Astrocyte (in vitro differentiated cells and primary cell): Measurements from ENCODE around the gene STYX. TPM values are rescaled to one million over a fixed set of nuclear protein-coding genes. Genes with fewer than 3 reads are reported as not detected.
A peak's percentile ranks its signal among the peaks of the same experiment; 100 is the strongest.

ENCODE experiments used
- DNase-seq: peaks from one replicate; pipeline ENCODE4 v3.0.0-alpha.2; 2010; ENCODE audit warnings: low read depth
- FAIRE-seq: peaks from 2 replicates; lab custom pipeline; 2011; peaks lifted over from hg19 to GRCh38; lab: Jason Lieb, UNC
- H2AFZ ChIP-seq: 2 replicates; pipeline ENCODE4 v1.6.0; 2012; ENCODE audit warnings: low read depth, low read length, inconsistent platforms
- H3K27ac ChIP-seq: 2 replicates; pipeline ENCODE4 v1.5.1; 2011; ENCODE audit warnings: low read depth, low read length, inconsistent platforms
- H3K27me3 ChIP-seq: 2 replicates; pipeline ENCODE4 v1.6.0; 2011; ENCODE audit warnings: low read length, inconsistent platforms; ENCODE audit not compliant: insufficient read depth
- H3K36me3 ChIP-seq: 2 replicates; pipeline ENCODE4 v1.5.1; 2011; ENCODE audit warnings: low read length, inconsistent platforms; ENCODE audit not compliant: insufficient read depth
- H3K4me1 ChIP-seq: 2 replicates; pipeline ENCODE4 v1.5.1; 2011; ENCODE audit warnings: low read length, inconsistent platforms; ENCODE audit not compliant: insufficient read depth
- H3K4me2 ChIP-seq: 2 replicates; pipeline ENCODE4 v1.6.0; 2012; ENCODE audit warnings: low read length, inconsistent platforms
- H3K4me3 ChIP-seq: 2 replicates; pipeline ENCODE4 v1.5.1; 2011; ENCODE audit warnings: low read depth, mild to moderate bottlenecking, low read length, inconsistent platforms; ENCODE audit not compliant: insufficient read depth
- H3K79me2 ChIP-seq: 2 replicates; pipeline ENCODE4 v1.6.0; 2012; ENCODE audit warnings: mild to moderate bottlenecking, low read length, inconsistent platforms; ENCODE audit not compliant: insufficient read depth
- H3K9ac ChIP-seq: 2 replicates; pipeline ENCODE4 v1.6.0; 2012; ENCODE audit warnings: mild to moderate bottlenecking, low read length, inconsistent platforms
- H3K9me3 ChIP-seq: 2 replicates; pipeline ENCODE4 v1.5.1; 2012; ENCODE audit warnings: low read depth, mild to moderate bottlenecking, low read length, inconsistent platforms; ENCODE audit not compliant: insufficient read depth
- H4K20me1 ChIP-seq: 2 replicates; pipeline ENCODE4 v1.6.0; 2012; ENCODE audit warnings: low read length, inconsistent platforms; ENCODE audit not compliant: insufficient read depth
- H3K27ac Mint-ChIP-seq: one replicate; pipeline ENCODE4 v1.8.0; 2021; ENCODE audit warnings: mild to moderate bottlenecking, mixed read lengths; ENCODE audit not compliant: unreplicated experiment
- H3K27me3 Mint-ChIP-seq: one replicate; pipeline ENCODE4 v1.8.0; 2021; ENCODE audit warnings: low read depth, mixed read lengths; ENCODE audit not compliant: unreplicated experiment
- H3K36me3 Mint-ChIP-seq: one replicate; pipeline ENCODE4 v1.8.0; 2021; ENCODE audit warnings: low read depth, mixed read lengths; ENCODE audit not compliant: unreplicated experiment
- H3K4me1 Mint-ChIP-seq: one replicate; pipeline ENCODE4 v1.8.0; 2021; ENCODE audit warnings: low read depth, mixed read lengths; ENCODE audit not compliant: unreplicated experiment
- H3K4me3 Mint-ChIP-seq: one replicate; pipeline ENCODE4 v1.8.0; 2021; ENCODE audit warnings: mild to moderate bottlenecking, moderate library complexity, mixed read lengths; ENCODE audit not compliant: unreplicated experiment
- H3K9me3 Mint-ChIP-seq: one replicate; pipeline ENCODE4 v1.8.0; 2021; ENCODE audit warnings: mild to moderate bottlenecking, mixed read lengths; ENCODE audit not compliant: unreplicated experiment
- EZH2 ChIP-seq: IDR thresholded peaks from 2 replicates; pipeline ENCODE4 v1.6.1; 2012; ENCODE audit warnings: mild to moderate bottlenecking, low read length, inconsistent platforms; ENCODE audit not compliant: insufficient read depth
- total RNA-seq: library from RNA; stranded (reverse); gene quantifications from 2 replicates; pipeline ENCODE4 v1.2.1, GENCODE V29; 2021
- TF ChIP-seq, protein P1 (sequence below): IDR thresholded peaks from 2 replicates; pipeline ENCODE4 v1.5.1; 2011; ENCODE audit warnings: low read depth, mild to moderate bottlenecking, inconsistent platforms, low read length, moderate library complexity; ENCODE audit not compliant: insufficient read depth

The STYX gene
- total RNA-seq, 1 donor from 2014 or later = 26.3 TPM

- no peaks in the 10 kb centered on the region for H4K20me1 ChIP-seq
- peaks cover 6% of the 10 kb centered on the region for H3K4me1 Mint-ChIP-seq
- H3K27ac Mint-ChIP-seq = no peak overlapping the region
- peak; percentile 5 for FAIRE-seq
- peaks cover 6% of the 10 kb centered on the region for H3K36me3 Mint-ChIP-seq
- no peaks in the 10 kb centered on the region for H3K4me1 ChIP-seq
- no peaks in the 10 kb centered on the region for H3K27me3 Mint-ChIP-seq
- H3K4me2 ChIP-seq = no peak overlapping the region
- no peak overlapping the region for H3K27ac ChIP-seq
- no peaks in the 10 kb centered on the region for H3K9me3 Mint-ChIP-seq
- H3K9me3 ChIP-seq = no peaks in the 10 kb centered on the region
- H2AFZ ChIP-seq = no peak overlapping the region
- TF ChIP-seq EZH2 = no peak
- TF ChIP-seq, protein P1, sequence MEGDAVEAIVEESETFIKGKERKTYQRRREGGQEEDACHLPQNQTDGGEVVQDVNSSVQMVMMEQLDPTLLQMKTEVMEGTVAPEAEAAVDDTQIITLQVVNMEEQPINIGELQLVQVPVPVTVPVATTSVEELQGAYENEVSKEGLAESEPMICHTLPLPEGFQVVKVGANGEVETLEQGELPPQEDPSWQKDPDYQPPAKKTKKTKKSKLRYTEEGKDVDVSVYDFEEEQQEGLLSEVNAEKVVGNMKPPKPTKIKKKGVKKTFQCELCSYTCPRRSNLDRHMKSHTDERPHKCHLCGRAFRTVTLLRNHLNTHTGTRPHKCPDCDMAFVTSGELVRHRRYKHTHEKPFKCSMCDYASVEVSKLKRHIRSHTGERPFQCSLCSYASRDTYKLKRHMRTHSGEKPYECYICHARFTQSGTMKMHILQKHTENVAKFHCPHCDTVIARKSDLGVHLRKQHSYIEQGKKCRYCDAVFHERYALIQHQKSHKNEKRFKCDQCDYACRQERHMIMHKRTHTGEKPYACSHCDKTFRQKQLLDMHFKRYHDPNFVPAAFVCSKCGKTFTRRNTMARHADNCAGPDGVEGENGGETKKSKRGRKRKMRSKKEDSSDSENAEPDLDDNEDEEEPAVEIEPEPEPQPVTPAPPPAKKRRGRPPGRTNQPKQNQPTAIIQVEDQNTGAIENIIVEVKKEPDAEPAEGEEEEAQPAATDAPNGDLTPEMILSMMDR = no peak
- no peak overlapping the region for H3K4me3 ChIP-seq
- H3K9ac ChIP-seq = no peak overlapping the region
- peaks cover 4% of the 10 kb centered on the region for H3K36me3 ChIP-seq
- H3K79me2 ChIP-seq = no peaks in the 10 kb centered on the region
- H3K4me3 Mint-ChIP-seq = no peak overlapping the region
- DNase-seq = no peak
- no peaks in the 10 kb centered on the region for H3K27me3 ChIP-seq
Measured at GRCh38 chr14:52767058-52767833, 37.3 kb downstream of the STYX start.

DNA sequence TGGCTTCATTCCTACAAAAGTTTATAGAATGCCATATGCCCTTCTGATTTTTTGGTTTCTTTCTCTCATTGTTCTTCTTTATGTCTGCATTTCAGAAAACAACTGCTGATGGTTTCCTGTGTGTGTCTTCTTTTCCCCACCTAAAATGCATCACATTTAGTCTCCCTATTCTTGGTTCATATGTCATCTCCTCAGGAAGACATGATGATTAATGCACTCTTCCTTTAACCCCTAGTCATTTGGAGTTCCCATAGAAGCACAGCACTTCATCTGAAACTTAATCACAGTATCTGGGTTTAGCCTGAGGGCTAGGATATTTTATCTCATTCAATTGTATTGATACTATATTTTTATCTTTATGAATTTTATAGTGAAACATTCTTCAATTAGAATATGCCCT is 39.9 kb downstream of the STYX start:
- Mint-ChIP-seq H3K4me3 (no peak overlapping the region), H3K27ac (no peak overlapping the region), H3K9me3 (no peaks in the 10 kb centered on the region), H3K36me3 (peaks cover 5% of the 10 kb centered on the region), H3K27me3 (no peaks in the 10 kb centered on the region), H3K4me1 (peaks cover 6% of the 10 kb centered on the region)
- no peak overlapping the region for H3K4me3 ChIP-seq
- peaks cover 9% of the 10 kb centered on the region for H3K36me3 ChIP-seq
- H3K27me3 ChIP-seq = no peaks in the 10 kb centered on the region
- H3K4me1 ChIP-seq = no peaks in the 10 kb centered on the region
- H3K9ac ChIP-seq = no peak overlapping the region
- no peak overlapping the region for H3K4me2 ChIP-seq
- DNase-seq (no peak), FAIRE-seq (no peak)
- H2AFZ ChIP-seq = no peak overlapping the region
- H3K9me3 ChIP-seq = no peaks in the 10 kb centered on the region
- H3K79me2 ChIP-seq = no peaks in the 10 kb centered on the region
- no peak overlapping the region for H3K27ac ChIP-seq
- TF ChIP-seq, protein P1 = no peak
- no peak for TF ChIP-seq EZH2
- no peaks in the 10 kb centered on the region for H4K20me1 ChIP-seq

DNA sequence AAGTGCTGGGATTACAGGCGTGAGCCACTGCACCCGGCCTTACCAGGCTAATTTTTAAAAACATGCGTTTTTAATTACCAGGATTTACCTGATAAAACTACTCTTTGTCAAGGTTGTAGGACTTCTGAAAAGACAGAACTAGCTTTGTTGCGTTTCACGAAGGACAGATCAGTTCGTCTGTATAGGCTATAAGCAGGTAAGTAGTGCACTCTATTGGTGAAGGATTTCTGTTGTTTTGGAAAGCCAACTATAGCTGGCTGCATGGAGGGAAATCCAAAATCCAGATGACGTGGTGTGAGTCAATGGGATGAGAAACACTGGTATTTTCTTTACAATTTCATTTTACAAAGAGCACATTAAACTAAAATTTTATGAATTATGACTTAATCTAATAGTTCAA is 46.9 kb downstream of the STYX start:
- no peak overlapping the region for H3K27ac ChIP-seq
- no peak for TF ChIP-seq EZH2
- TF ChIP-seq, protein P1 = no peak
- FAIRE-seq (no peak), DNase-seq (no peak)
- H3K79me2 ChIP-seq = peaks cover 3% of the 10 kb centered on the region
- no peak overlapping the region for H3K4me3 ChIP-seq
- no peak overlapping the region for H3K4me2 ChIP-seq
- H3K36me3 Mint-ChIP-seq = no peaks in the 10 kb centered on the region
- H4K20me1 ChIP-seq = no peaks in the 10 kb centered on the region
- H3K9me3 ChIP-seq = no peaks in the 10 kb centered on the region
- no peak overlapping the region for H3K9ac ChIP-seq
- no peak overlapping the region for H3K4me3 Mint-ChIP-seq
- no peaks in the 10 kb centered on the region for H3K9me3 Mint-ChIP-seq
- H3K27me3 ChIP-seq = no peaks in the 10 kb centered on the region
- no peaks in the 10 kb centered on the region for H3K4me1 ChIP-seq
- no peak overlapping the region for H2AFZ ChIP-seq
- peaks cover 48% of the 10 kb centered on the region for H3K36me3 ChIP-seq
- no peaks in the 10 kb centered on the region for H3K4me1 Mint-ChIP-seq
- no peak overlapping the region for H3K27ac Mint-ChIP-seq
- no peaks in the 10 kb centered on the region for H3K27me3 Mint-ChIP-seq
